Pancreas (tissue), 10 donors: Measurements from ENCODE around the gene VSIG4. TPM values are rescaled to one million over a fixed set of nuclear protein-coding genes. Genes with fewer than 3 reads are reported as not detected.

Experiments
- ATAC-seq, 4 donors: fragments of 200-7000 bp; cut with Tn5 transposase; one replicate each; pipeline versions ENCODE4 v1.8.0 to v1.9.1; 2020; ENCODE audit warnings: mild to moderate bottlenecking in 4 of 4, moderate library complexity in 4 of 4
- DNase-seq, 6 donors: peaks; one replicate each; pipeline ENCODE4 v3.0.0-alpha.2; 2020
- FAIRE-seq: peaks from 2 replicates; lab custom pipeline; 2012; peaks lifted over from hg19 to GRCh38; lab: Jason Lieb, UNC
- H3K27ac ChIP-seq, 4 donors: fragments of 200-600 bp; sonication (generic); 1 replicate in 3 of 4; 2 replicates in 1 of 4; pipeline versions ENCODE4 v1.5.0 to v1.8.0; 2020
- H3K27me3 ChIP-seq, 4 donors: fragments of 200-600 bp; one replicate each; pipeline ENCODE4 v1.8.0; 2021
- H3K36me3 ChIP-seq, 3 donors: fragments of 200-600 bp; sonication (generic) in 1 of 3; one replicate each; pipeline versions ENCODE4 v1.5.0 to v1.8.0; 2020 to 2021
- H3K4me1 ChIP-seq, 3 donors: fragments of 200-600 bp; one replicate each; pipeline ENCODE4 v1.8.0; 2021
- H3K4me3 ChIP-seq, 4 donors: fragments of 200-600 bp; sonication (generic) in 2 of 4; one replicate each; pipeline versions ENCODE4 v1.5.0 to v1.8.0; 2020 to 2021
- H3K9me3 ChIP-seq, 4 donors: fragments of 200-600 bp; one replicate each; pipeline ENCODE4 v1.8.0; 2021
- CTCF ChIP-seq, 4 donors: fragments of 200-600 bp; sonication (generic) in 3 of 4; IDR thresholded peaks; one replicate each; pipeline versions ENCODE4 v1.5.0 to v1.8.0; 2021; ENCODE audit warnings: antibody characterized with exemption in 4 of 4
- WGBS, 2 donors: extraction: QIAGEN DNeasy Blood & Tissue Kit; methylation state at CpG; one replicate each; pipeline ENCODE4 v1.1.7; 2013; 5-methylcytosine and 5-hydroxymethylcytosine counted together
- intact Hi-C, 3 donors: fragments of 100-400 bp; cut with DNase I; formaldehyde crosslinking; loops; one replicate each; pipeline versions ENCODE4 v1.11.1 to v1.14.2; 2022
- polyA plus RNA-seq, 2 donors: library from polyadenylated mRNA; stranded (reverse); fragments of 200-250 nt; gene quantifications; one replicate each; pipeline ENCODE4 v1.2.3, GENCODE V29; 2013
- total RNA-seq, 6 donors: library from RNA; stranded (reverse); fragmentation: NEBNext Ultra II Directional in 4 of 6; extraction: Animal tissue kit (Norgen Biotek cat#: 25700) in 4 of 6; gene quantifications; one replicate each; pipeline versions ENCODE4 v1.2.1 to v1.2.4, GENCODE V29; 2021 to 2023
- donor health status: healthy with polysubstance abuse.
- donor health status: DM: no; HTN: no; CAD: no; lungs with moderate emphysema.
- donor health status: DM: no; HTN: no; CAD: no.
- donor health status: control.
- donor health status: control.
- donor health status: Bipolar disorder and iron deficiency.
- donor health status: DM: yes; HTN: yes; CAD: no.
- donor health status: DM: no; HTN: no; CAD: no.
- donor health status: DM: no; HTN: no; CAD: no.
- donor health status: DM: yes; HTN: yes; CAD: no.

The VSIG4 gene
- total and polyA plus RNA-seq, 8 donors, result 1.4 to 42.6 (median 5.0) TPM

DNA sequence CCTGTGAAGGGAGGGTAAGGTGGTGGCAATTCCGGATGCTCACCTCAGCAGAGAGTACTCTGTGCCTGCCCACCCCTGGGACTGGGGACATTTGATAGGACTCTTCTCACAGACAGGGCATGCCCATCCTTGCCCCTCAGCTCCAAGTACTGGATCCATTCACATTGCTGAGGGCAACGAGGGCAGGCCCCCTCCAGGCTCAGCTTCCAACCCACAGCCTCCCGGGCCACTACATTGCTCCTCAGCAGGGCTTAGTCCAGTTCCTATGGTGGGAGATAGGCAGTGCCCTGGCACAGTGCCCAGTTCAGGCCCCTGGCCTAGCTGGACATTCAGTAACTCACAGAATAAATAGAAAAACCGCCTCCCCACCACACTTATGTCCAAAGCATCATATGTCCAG, 15.1 kb upstream of the VSIG4 start:
- peak in 1 of 6 donors; percentile 56 for DNase-seq
- H3K4me1 ChIP-seq, result no peaks in the 10 kb centered on the region
- no peak for ATAC-seq
- no peak for FAIRE-seq
- no peaks in the 10 kb centered on the region for H3K36me3 ChIP-seq
- intact Hi-C loops, result no loop called here
- H3K27me3 ChIP-seq, result no peaks in the 10 kb centered on the region
- 43 to 50% methylated on average over 4 of the region's 4 CpGs for WGBS, 2 donors
- no peak overlapping the region for H3K27ac ChIP-seq
- H3K4me3 ChIP-seq, result no peak overlapping the region
- no peaks in the 10 kb centered on the region for H3K9me3 ChIP-seq
- TF ChIP-seq CTCF (IDR thresholded peaks at IDR 0.05), result no peak

GRCh38 chrX:66053414-66053813, 13.5 kb upstream of the VSIG4 start:
- Histone ChIP-seq H3K27ac (no peak overlapping the region), H3K4me1 (no peaks in the 10 kb centered on the region), H3K36me3 (no peaks in the 10 kb centered on the region), H3K27me3 (no peaks in the 10 kb centered on the region), H3K4me3 (no peak overlapping the region), H3K9me3 (no peaks in the 10 kb centered on the region)
- intact Hi-C loops, result no loop called here
- FAIRE-seq (no peak), DNase-seq (no peak), ATAC-seq (no peak)
- no peak for TF ChIP-seq CTCF (IDR thresholded peaks at IDR 0.05)
- 19 to 43% methylated on average over 1 of the region's 1 CpG for WGBS, 2 donors

DNA sequence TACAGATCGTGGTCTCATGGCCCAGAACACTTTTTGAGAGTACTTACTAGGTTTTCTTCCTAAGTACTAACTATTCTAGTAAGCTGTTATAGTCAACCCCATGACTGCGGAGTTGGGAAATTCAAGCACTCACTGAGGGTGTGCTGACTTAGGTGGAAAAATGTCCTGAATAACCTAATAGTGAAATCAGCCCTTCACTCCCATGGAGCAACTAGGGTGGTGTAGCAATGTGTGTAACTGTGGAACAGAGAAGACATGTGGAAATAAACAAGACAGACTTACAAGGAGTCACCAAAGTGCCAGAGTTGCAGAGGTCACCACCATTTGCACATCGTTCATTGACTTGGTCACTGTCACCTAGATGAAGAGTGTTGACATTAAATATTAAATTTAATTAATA, 12.1 kb upstream of the VSIG4 start:
- DNase-seq, result no peak
- Histone ChIP-seq H3K27me3 (no peaks in the 10 kb centered on the region), H3K4me3 (no peak overlapping the region), H3K9me3 (no peaks in the 10 kb centered on the region), H3K27ac (no peak overlapping the region), H3K36me3 (no peaks in the 10 kb centered on the region), H3K4me1 (no peaks in the 10 kb centered on the region)
- 57 to 62% methylated on average over 3 of the region's 3 CpGs for WGBS, 2 donors
- intact Hi-C loops, result no loop called here
- no peak for TF ChIP-seq CTCF (IDR thresholded peaks at IDR 0.05)
- ATAC-seq, result peak in 1 of 4 donors; percentile 27
- no peak for FAIRE-seq

GRCh38 chrX:66050140-66050569, 10.3 kb upstream of the VSIG4 start:
- DNase-seq (peak in 1 of 6 donors; percentile 25), ATAC-seq (peak in 3 of 4 donors; percentile 31 to 79 (median 67)), FAIRE-seq (no peak)
- no peak for TF ChIP-seq CTCF (IDR thresholded peaks at IDR 0.05)
- Histone ChIP-seq H3K9me3 (no peaks in the 10 kb centered on the region), H3K4me1 (no peaks in the 10 kb centered on the region), H3K27ac (no peak overlapping the region), H3K36me3 (no peaks in the 10 kb centered on the region), H3K4me3 (no peak overlapping the region), H3K27me3 (no peaks in the 10 kb centered on the region)
- intact Hi-C loops, result no loop called here
- WGBS, 2 donors, result 61 to 76% methylated on average over 1 of the region's 1 CpG

GRCh38 chrX:66049056-66049455, 9.2 kb upstream of the VSIG4 start:
- H3K27me3 ChIP-seq, result no peaks in the 10 kb centered on the region
- TF ChIP-seq CTCF (IDR thresholded peaks at IDR 0.05), result no peak
- H3K4me3 ChIP-seq, result no peak overlapping the region
- H3K4me1 ChIP-seq, result no peaks in the 10 kb centered on the region
- DNase-seq, result no peak
- WGBS, 2 donors, result 72 to 76% methylated on average over 2 of the region's 2 CpGs
- H3K36me3 ChIP-seq, result no peaks in the 10 kb centered on the region
- no peak for ATAC-seq
- H3K9me3 ChIP-seq, result no peaks in the 10 kb centered on the region
- no peak overlapping the region for H3K27ac ChIP-seq
- intact Hi-C loops, result no loop called here
- peak; percentile 20 for FAIRE-seq
